ENCODE results near the gene GDAP1L1.

GDAP1L1 gene

DNA sequence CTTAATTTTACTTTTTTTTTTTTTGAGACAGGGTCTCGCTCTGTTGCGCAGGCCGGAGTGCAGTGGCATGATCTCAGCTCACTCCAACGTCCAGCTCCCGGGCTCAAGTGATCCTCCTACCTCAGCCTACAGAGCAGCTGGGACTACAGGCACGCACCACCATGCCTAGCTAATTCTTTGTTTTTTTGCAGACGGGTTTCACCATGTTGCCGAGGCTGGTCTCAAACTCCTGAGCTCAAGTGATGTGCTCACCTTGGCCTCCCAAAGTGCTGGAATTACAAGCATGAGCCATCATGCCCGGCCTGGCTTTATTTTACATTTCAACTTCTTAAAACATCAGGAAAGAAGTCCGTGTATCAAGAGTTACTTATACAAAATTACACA lies 42.3 kb upstream of the GDAP1L1 start:
- no peak overlapping the region for H3K4me3 ChIP-seq (replicated peaks in 1 of 2; ENCODE audit: low read depth in 2 of 2, low read length in 2 of 2)
- DNase-seq (ENCODE audit: low read depth in 2 of 2), result no peak
- TF ChIP-seq, protein P1, sequence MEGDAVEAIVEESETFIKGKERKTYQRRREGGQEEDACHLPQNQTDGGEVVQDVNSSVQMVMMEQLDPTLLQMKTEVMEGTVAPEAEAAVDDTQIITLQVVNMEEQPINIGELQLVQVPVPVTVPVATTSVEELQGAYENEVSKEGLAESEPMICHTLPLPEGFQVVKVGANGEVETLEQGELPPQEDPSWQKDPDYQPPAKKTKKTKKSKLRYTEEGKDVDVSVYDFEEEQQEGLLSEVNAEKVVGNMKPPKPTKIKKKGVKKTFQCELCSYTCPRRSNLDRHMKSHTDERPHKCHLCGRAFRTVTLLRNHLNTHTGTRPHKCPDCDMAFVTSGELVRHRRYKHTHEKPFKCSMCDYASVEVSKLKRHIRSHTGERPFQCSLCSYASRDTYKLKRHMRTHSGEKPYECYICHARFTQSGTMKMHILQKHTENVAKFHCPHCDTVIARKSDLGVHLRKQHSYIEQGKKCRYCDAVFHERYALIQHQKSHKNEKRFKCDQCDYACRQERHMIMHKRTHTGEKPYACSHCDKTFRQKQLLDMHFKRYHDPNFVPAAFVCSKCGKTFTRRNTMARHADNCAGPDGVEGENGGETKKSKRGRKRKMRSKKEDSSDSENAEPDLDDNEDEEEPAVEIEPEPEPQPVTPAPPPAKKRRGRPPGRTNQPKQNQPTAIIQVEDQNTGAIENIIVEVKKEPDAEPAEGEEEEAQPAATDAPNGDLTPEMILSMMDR (IDR thresholded peaks at IDR 0.05; ENCODE audit: low read depth, low read length), result no peak

DNA sequence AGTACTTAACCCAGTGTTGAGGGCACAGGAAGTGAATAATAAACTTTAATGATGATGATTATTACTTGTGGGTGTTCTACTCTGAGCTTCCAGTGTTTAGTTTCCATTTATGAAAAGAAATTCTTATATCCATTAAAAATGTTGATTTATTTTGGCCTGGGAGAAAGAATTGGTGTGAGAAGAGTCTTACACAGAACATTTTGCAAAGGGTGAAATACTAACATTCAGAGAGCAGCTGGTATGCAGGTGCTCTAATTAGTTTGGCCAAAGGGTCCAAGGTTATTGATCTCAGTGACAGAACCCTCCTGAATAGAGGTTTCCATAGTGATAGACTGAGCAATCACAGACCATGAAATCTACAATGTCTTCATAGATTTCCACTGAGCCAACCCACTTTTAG lies 41.0 kb upstream of the GDAP1L1 start:
- TF ChIP-seq, protein P1 (IDR thresholded peaks at IDR 0.05; ENCODE audit: low read depth, low read length), result no peak
- DNase-seq (ENCODE audit: low read depth in 2 of 2), result no peak
- no peak overlapping the region for H3K4me3 ChIP-seq (replicated peaks in 1 of 2; ENCODE audit: low read depth in 2 of 2, low read length in 2 of 2)

DNA sequence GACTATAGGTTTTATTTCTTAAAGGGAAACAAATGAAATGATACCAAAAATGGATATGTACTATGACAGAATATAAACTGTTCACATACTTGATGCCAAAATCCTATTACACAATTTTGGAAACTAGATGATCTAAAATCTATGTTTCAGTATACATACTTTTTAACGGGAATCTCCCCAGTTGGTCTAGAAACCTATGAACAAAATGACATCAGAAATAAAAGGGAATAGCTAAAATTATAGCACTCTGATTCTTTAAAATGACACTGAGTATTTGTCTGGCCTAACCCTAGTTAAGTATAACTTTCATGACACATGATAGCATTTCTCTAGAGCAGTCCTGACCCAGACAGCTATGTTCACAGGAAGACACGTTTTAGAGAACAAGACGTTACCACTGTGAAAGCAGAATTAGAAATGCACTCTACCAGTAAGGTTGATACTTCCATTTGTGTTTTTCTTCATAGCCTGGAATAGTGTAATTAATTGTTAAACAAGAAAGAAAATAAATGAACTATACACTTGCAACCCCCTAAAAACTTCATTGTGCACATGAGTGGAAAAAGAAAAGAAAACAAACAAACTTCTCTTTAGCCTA lies 39.9 kb upstream of the GDAP1L1 start:
- H3K4me3 ChIP-seq (replicated peaks in 1 of 2; ENCODE audit: low read depth in 2 of 2, low read length in 2 of 2), result no peak overlapping the region
- TF ChIP-seq, protein P1 (IDR thresholded peaks at IDR 0.05; ENCODE audit: low read depth, low read length), result no peak
- DNase-seq (ENCODE audit: low read depth in 2 of 2), result peak in 1 of 2 donors; percentile 34

DNA sequence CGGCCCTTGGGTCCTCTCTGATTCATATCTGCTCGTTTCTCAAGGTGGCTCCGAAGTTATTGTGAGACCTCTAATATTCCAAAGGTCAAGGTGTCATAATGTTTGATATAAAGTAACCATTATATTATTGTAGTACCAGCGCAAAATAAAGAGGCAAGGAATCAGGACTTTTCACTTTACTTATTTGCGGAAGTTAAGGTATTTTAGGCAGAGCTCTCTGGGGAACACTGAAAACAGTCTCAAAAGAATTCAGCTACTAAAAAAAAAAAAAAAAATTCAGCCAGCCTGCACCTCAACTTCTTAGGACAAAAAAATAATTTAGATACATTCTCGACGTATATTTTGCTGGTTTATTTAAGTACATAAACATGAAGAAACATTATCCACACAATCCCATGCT lies 38.9 kb upstream of the GDAP1L1 start:
- DNase-seq (ENCODE audit: low read depth in 2 of 2), result no peak
- H3K4me3 ChIP-seq (replicated peaks in 1 of 2; ENCODE audit: low read depth in 2 of 2, low read length in 2 of 2), result no peak overlapping the region

DNA sequence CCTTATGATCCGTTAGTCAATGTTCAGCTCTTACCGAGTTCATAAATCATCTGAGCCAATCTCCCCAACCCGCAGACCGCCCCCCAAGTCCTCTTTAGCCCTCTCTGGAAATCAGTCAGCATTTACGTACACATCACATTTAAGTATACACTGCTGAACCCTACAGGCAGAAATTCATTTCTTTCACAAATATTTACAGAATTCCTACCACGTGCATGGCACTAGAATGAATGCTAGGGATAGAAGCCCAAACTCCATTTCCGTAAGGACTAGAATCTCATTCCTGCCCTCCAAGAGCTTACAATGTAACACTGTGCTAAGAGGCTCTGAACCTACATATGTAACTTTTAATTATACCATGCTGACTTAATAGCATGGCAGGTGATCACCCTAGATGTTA lies 38.3 kb upstream of the GDAP1L1 start:
- H3K4me3 ChIP-seq (replicated peaks in 1 of 2; ENCODE audit: low read depth in 2 of 2, low read length in 2 of 2), result peak overlapping the region; percentile 80 to 96
- TF ChIP-seq, protein P1 (IDR thresholded peaks at IDR 0.05; ENCODE audit: low read depth, low read length), result no peak
- peak; percentile 20 to 26 for DNase-seq (ENCODE audit: low read depth in 2 of 2)

More for the DNA sequence above, 38.9 kb upstream of the GDAP1L1 start:
- TF ChIP-seq, protein P1 (IDR thresholded peaks at IDR 0.05; ENCODE audit: low read depth, low read length), result no peak

DNA sequence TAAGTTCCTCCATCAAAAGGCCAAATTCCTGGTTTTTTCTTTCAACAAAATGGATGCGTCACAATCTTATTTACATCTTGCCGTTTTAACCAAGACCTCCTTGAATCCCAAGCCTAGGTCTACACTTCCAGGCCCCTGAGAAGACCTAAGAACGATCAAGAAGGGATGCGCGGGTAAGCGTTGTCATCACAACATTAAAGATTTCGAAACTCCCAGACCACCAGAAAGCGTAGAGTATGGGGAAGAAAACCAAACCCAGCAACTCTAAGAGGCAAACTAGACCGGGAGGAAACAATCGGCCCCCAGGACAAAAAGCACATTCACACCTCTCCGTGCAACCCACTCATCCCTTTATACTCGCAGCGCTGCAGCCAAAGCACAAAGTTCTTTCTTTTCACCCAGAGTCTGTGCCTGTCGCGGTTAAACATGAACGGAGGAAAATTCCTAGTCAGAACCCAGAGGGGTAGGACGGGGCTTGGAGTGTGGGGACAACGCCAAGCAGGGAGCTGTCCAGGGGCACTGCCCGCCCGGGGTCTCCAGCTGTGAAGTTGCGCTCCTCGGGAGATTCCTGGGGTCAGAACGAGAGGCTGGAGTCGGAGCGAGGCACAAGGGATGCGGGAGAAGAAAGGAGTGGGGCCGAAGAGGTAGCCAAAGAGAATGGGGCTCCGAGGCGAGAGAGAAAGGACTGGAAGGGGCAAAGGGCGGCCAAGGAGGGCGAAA lies 37.3 kb upstream of the GDAP1L1 start:
- H3K4me3 ChIP-seq (replicated peaks in 1 of 2; ENCODE audit: low read depth in 2 of 2, low read length in 2 of 2), result peak overlapping the region; percentile 80 to 96
- DNase-seq (ENCODE audit: low read depth in 2 of 2), result peak; percentile 30 to 42
- TF ChIP-seq, protein P1 (IDR thresholded peaks at IDR 0.05; ENCODE audit: low read depth, low read length), result no peak
